ENCODE data around the gene ADAMTSL2. TPM values are rescaled to one million over a fixed set of nuclear protein-coding genes. Genes with fewer than 3 reads are reported as not detected.

The ADAMTSL2 gene
- total RNA-seq, 3 donors from 2014 or later (not counting 1 experiment from before 2014, with no cell fraction given): not detected

- Mint-ChIP-seq H3K27me3 (ENCODE audit: low read depth in 2 of 2) (peaks cover 0 to 3% of the 10 kb centered on the region in 2 donors), H3K9me3 (no peaks in the 10 kb centered on the region), H3K4me3 (no peak overlapping the region), H3K36me3 (no peaks in the 10 kb centered on the region), H3K27ac (no peak overlapping the region), H3K4me1 (no peaks in the 10 kb centered on the region)
- Histone ChIP-seq H3K4me3 (ENCODE audit: low read length) (no peak overlapping the region), H3K27me3 (ENCODE audit: control insufficient read depth, insufficient read depth, low read length) (no peaks in the 10 kb centered on the region), H3K9me3 (ENCODE audit: control insufficient read depth, insufficient read depth, low read length) (no peaks in the 10 kb centered on the region), H3K4me1 (ENCODE audit: control insufficient read depth, insufficient read depth, low read length) (no peaks in the 10 kb centered on the region), H3K27ac (ENCODE audit: low read length) (no peak overlapping the region), H3K36me3 (ENCODE audit: control insufficient read depth, insufficient read depth, low read length) (no peaks in the 10 kb centered on the region)
- DNase-seq: no peak
- intact Hi-C loops (cut with micrococcal nuclease): no loop called here
- no peak for TF ChIP-seq CTCF (IDR thresholded peaks at IDR 0.05)
- 83% methylated on average over 11 of the region's 11 CpGs for WGBS (ENCODE audit: insufficient coverage)
- no peak for ATAC-seq
Measured at GRCh38 chr9:133493428-133493827, 41.1 kb upstream of the ADAMTSL2 start.

- DNase-seq: no peak
- no peak for ATAC-seq
- Histone ChIP-seq H3K27me3 (ENCODE audit: control insufficient read depth, insufficient read depth, low read length) (no peaks in the 10 kb centered on the region), H3K9me3 (ENCODE audit: control insufficient read depth, insufficient read depth, low read length) (no peaks in the 10 kb centered on the region), H3K4me3 (ENCODE audit: low read length) (no peak overlapping the region), H3K4me1 (ENCODE audit: control insufficient read depth, insufficient read depth, low read length) (no peaks in the 10 kb centered on the region), H3K36me3 (ENCODE audit: control insufficient read depth, insufficient read depth, low read length) (no peaks in the 10 kb centered on the region), H3K27ac (ENCODE audit: low read length) (no peak overlapping the region)
- Mint-ChIP-seq H3K9me3 (no peaks in the 10 kb centered on the region), H3K4me1 (no peaks in the 10 kb centered on the region), H3K36me3 (no peaks in the 10 kb centered on the region), H3K4me3 (no peak overlapping the region), H3K27ac (no peak overlapping the region), H3K27me3 (ENCODE audit: low read depth in 2 of 2) (peaks cover 0 to 3% of the 10 kb centered on the region in 2 donors)
- no peak for TF ChIP-seq CTCF (IDR thresholded peaks at IDR 0.05)
- intact Hi-C loops (cut with micrococcal nuclease): no loop called here
- WGBS (ENCODE audit: insufficient coverage): 88% methylated on average over 23 of the region's 23 CpGs
Measured at GRCh38 chr9:133493845-133494540, 40.5 kb upstream of the ADAMTSL2 start.

- no peak for ATAC-seq
- Histone ChIP-seq H3K27me3 (ENCODE audit: control insufficient read depth, insufficient read depth, low read length) (no peaks in the 10 kb centered on the region), H3K36me3 (ENCODE audit: control insufficient read depth, insufficient read depth, low read length) (no peaks in the 10 kb centered on the region), H3K9me3 (ENCODE audit: control insufficient read depth, insufficient read depth, low read length) (no peaks in the 10 kb centered on the region), H3K27ac (ENCODE audit: low read length) (no peak overlapping the region), H3K4me3 (ENCODE audit: low read length) (no peak overlapping the region), H3K4me1 (ENCODE audit: control insufficient read depth, insufficient read depth, low read length) (no peaks in the 10 kb centered on the region)
- Mint-ChIP-seq H3K4me1 (no peaks in the 10 kb centered on the region), H3K36me3 (no peaks in the 10 kb centered on the region), H3K9me3 (no peaks in the 10 kb centered on the region), H3K27me3 (ENCODE audit: low read depth in 2 of 2) (peaks cover 0 to 3% of the 10 kb centered on the region in 2 donors), H3K4me3 (no peak overlapping the region), H3K27ac (no peak overlapping the region)
- intact Hi-C loops (cut with micrococcal nuclease): no loop called here
- no peak for TF ChIP-seq CTCF (IDR thresholded peaks at IDR 0.05)
- no peak for DNase-seq
- 93% methylated on average over 24 of the region's 24 CpGs for WGBS (ENCODE audit: insufficient coverage)
Measured at GRCh38 chr9:133494636-133495326, 39.7 kb upstream of the ADAMTSL2 start.

All from natural killer cell (primary cell).